ENCODE results near the gene INHBE.
"Not testable (repeated sequence)": the region's sequence is repeated elsewhere in the genome, so short reads cannot be mapped to it uniquely, and the experiment has no call there.

Gene INHBE

GRCh38 chr12:57454566-57455373 lies at the start of gene INHBE:
Gene INHBE (plus strand): TSS chr12:57455307. CDS start chr12:57455537, 230 bp downstream.
- no peak for DNase-seq

GRCh38 chr12:57410534-57410933 lies 44.6 kb upstream of the INHBE start:
- no peak for DNase-seq

- DNase-seq: not testable (repeated sequence)
Observed at GRCh38 chr12:57414160-57414559, 40.9 kb upstream of the INHBE start.

- DNase-seq: no peak
Observed at GRCh38 chr12:57415088-57415487, 40.0 kb upstream of the INHBE start.

GRCh38 chr12:57416039-57416996 lies 38.8 kb upstream of the INHBE start:
- DNase-seq: no peak

GRCh38 chr12:57418255-57418654 lies 36.9 kb upstream of the INHBE start:
- no peak for DNase-seq

- DNase-seq: no peak
Observed at GRCh38 chr12:57419495-57419894, 35.6 kb upstream of the INHBE start.

GRCh38 chr12:57420482-57420881 lies 34.6 kb upstream of the INHBE start:
- no peak for DNase-seq

- DNase-seq: not testable (repeated sequence)
Observed at GRCh38 chr12:57426948-57427347, 28.2 kb upstream of the INHBE start.

GRCh38 chr12:57428965-57429364 lies 26.1 kb upstream of the INHBE start:
- no peak for DNase-seq

- DNase-seq: no peak
Observed at GRCh38 chr12:57429473-57430111, 25.5 kb upstream of the INHBE start.

- DNase-seq: no peak
Observed at GRCh38 chr12:57430112-57430930, 24.8 kb upstream of the INHBE start.

- DNase-seq: peak; percentile 85
Observed at GRCh38 chr12:57430931-57431566, 24.1 kb upstream of the INHBE start, which contains the start of gene R3HDM2. Gene R3HDM2 (minus strand): TSS chr12:57431043. CDS start chr12:57310428, 120,615 bp downstream.

- no peak for DNase-seq
Observed at GRCh38 chr12:57431654-57432188, 23.4 kb upstream of the INHBE start.

- no peak for DNase-seq
Observed at GRCh38 chr12:57433370-57433769, 21.7 kb upstream of the INHBE start.

GRCh38 chr12:57434517-57435223 lies 20.4 kb upstream of the INHBE start, which contains the start of gene INHBC:
Gene INHBC (plus strand): TSS chr12:57434784. CDS start chr12:57434887, 103 bp downstream.
- DNase-seq: no peak

- DNase-seq: no peak
Observed at GRCh38 chr12:57435293-57435692, 19.8 kb upstream of the INHBE start.

- no peak for DNase-seq
Observed at GRCh38 chr12:57438400-57438799, 16.7 kb upstream of the INHBE start.

GRCh38 chr12:57439762-57440266 lies 15.3 kb upstream of the INHBE start:
- no peak for DNase-seq

GRCh38 chr12:57441393-57441792 lies 13.7 kb upstream of the INHBE start:
- not testable (repeated sequence) for DNase-seq

All from SIG-M5 (cell line).